Spleen (tissue), 7 donors: ENCODE measurements around the gene AFDN.

Experiments
- POLR2A ChIP-seq, 3 donors: fragments of 450-650 bp; IDR thresholded peaks; one replicate each; pipeline ENCODE4 v1.5.1; 2017; ENCODE audit warnings: antibody characterized with exemption in 3 of 3, mild to moderate bottlenecking in 1 of 3
- POLR2AphosphoS5 ChIP-seq, 3 donors: sonication (generic); formaldehyde crosslinking; IDR thresholded peaks; one replicate each; pipeline ENCODE4 v1.5.1; 2017; ENCODE audit warnings: antibody characterized with exemption in 3 of 3
- TF ChIP-seq, protein P1 (sequence below), 11 experiments: fragments of 200-600 bp in 7 of 11; fragments of 450-650 bp in 4 of 11; sonication (generic) in 4 of 11; IDR thresholded peaks in 8 of 11; conservative IDR thresholded peaks in 3 of 11; 1 replicate in 7 of 11; 2 replicates in 4 of 11; pipeline versions ENCODE4 v1.4.0 to v1.8.0; 2016 to 2021; ENCODE audit warnings: antibody characterized with exemption in 11 of 11, inconsistent platforms in 4 of 11, mild to moderate bottlenecking in 1 of 11
- donor health status: DM: no; HTN: no; CAD: no; lungs with moderate emphysema.
- donor health status: DM: no; HTN: no; CAD: no.
- donor health status: DM: no; HTN: no; CAD: no.

DNA sequence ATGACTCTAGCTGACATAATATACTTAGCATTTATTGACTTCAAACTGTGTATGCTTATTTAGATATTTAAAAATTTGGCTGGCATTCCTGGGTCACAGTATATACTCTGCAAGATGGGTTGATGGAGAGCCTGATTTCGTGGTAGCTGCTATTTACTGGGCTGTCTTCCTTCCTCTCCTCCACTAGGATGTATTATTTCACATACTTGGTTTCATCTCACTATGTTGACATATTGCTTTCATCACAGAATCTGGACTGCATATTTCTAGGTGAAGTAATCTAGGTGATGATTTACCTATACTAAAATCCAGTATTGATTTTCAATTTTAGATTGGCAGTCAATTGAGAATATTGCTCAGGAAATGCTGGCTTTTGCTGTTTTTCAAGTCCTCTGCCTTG lies 15.7 kb downstream of the AFDN start:
- TF ChIP-seq, protein P1, sequence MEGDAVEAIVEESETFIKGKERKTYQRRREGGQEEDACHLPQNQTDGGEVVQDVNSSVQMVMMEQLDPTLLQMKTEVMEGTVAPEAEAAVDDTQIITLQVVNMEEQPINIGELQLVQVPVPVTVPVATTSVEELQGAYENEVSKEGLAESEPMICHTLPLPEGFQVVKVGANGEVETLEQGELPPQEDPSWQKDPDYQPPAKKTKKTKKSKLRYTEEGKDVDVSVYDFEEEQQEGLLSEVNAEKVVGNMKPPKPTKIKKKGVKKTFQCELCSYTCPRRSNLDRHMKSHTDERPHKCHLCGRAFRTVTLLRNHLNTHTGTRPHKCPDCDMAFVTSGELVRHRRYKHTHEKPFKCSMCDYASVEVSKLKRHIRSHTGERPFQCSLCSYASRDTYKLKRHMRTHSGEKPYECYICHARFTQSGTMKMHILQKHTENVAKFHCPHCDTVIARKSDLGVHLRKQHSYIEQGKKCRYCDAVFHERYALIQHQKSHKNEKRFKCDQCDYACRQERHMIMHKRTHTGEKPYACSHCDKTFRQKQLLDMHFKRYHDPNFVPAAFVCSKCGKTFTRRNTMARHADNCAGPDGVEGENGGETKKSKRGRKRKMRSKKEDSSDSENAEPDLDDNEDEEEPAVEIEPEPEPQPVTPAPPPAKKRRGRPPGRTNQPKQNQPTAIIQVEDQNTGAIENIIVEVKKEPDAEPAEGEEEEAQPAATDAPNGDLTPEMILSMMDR (IDR thresholded peaks at IDR 0.05 in 8 of 11, conservative IDR thresholded peaks at IDR 0.05 in 3 of 11) = no peak
- TF ChIP-seq POLR2AphosphoS5 (IDR thresholded peaks at IDR 0.05) (no peak), POLR2A (IDR thresholded peaks at IDR 0.05) (no peak)
